Small intestine (tissue), 7 donors: Measurements from ENCODE around the gene ABLIM3. TPM values are rescaled to one million over a fixed set of nuclear protein-coding genes. Genes with fewer than 3 reads are reported as not detected.
A peak's percentile ranks its signal among the peaks of the same experiment; 100 is the strongest.

Source experiments
- DNase-seq, 2 donors: peaks; one replicate each; pipeline versions ENCODE4 v3.0.0 to v3.0.0-alpha.2; 2013
- FAIRE-seq: peaks from 2 replicates; lab custom pipeline; 2012; peaks lifted over from hg19 to GRCh38; lab: Jason Lieb, UNC
- H3K27ac ChIP-seq, 3 donors: one replicate each; pipeline ENCODE4 v1.5.1; 2013; ENCODE audit warnings: low read length in 2 of 3, mild to moderate bottlenecking in 2 of 3, control low read depth in 1 of 3, inconsistent platforms in 1 of 3, low read depth in 1 of 3, moderate library complexity in 1 of 3
- H3K27me3 ChIP-seq, 3 donors: one replicate each; pipeline ENCODE4 v1.6.1; 2013; ENCODE audit warnings: low read length in 3 of 3, inconsistent platforms in 1 of 3; ENCODE audit not compliant: control insufficient read depth in 3 of 3, insufficient read depth in 3 of 3
- H3K36me3 ChIP-seq, 3 donors: one replicate each; pipeline ENCODE4 v1.6.1; 2013; ENCODE audit warnings: low read length in 3 of 3, inconsistent platforms in 1 of 3, low read depth in 1 of 3, mild to moderate bottlenecking in 1 of 3, moderate library complexity in 1 of 3; ENCODE audit not compliant: control insufficient read depth in 3 of 3, insufficient read depth in 2 of 3
- H3K4me1 ChIP-seq, 3 donors: one replicate each; pipeline ENCODE4 v1.6.1; 2013; ENCODE audit warnings: low read length in 2 of 3, inconsistent platforms in 1 of 3, low read depth in 1 of 3, mild to moderate bottlenecking in 1 of 3, moderate library complexity in 1 of 3; ENCODE audit not compliant: control insufficient read depth in 3 of 3, insufficient read depth in 2 of 3
- H3K4me3 ChIP-seq, 3 donors: one replicate each; pipeline ENCODE4 v1.5.1; 2013; ENCODE audit warnings: low read length in 3 of 3, control low read depth in 1 of 3, inconsistent platforms in 1 of 3, low read depth in 1 of 3, mild to moderate bottlenecking in 1 of 3, moderate library complexity in 1 of 3
- H3K9me3 ChIP-seq, 2 donors: one replicate each; pipeline ENCODE4 v1.6.1; 2013; ENCODE audit warnings: low read depth in 1 of 2, low read length in 1 of 2; ENCODE audit not compliant: control insufficient read depth in 2 of 2, insufficient read depth in 1 of 2
- WGBS, 3 donors: extraction: QIAGEN DNeasy Blood & Tissue Kit; methylation state at CpG; one replicate each; pipeline ENCODE4 v1.1.7; 2013; 5-methylcytosine and 5-hydroxymethylcytosine counted together
- polyA plus RNA-seq, 4 donors: library from polyadenylated mRNA; stranded (reverse) in 3 of 4; unstranded in 1 of 4; fragments of 200-250 nt in 3 of 4; fragments of 120-200 nt in 1 of 4; gene quantifications; one replicate each; pipeline versions ENCODE4 v1.2.1 to v1.2.3, GENCODE V29; 2013
- donor health status: healthy with polysubstance abuse.
- donor health status: control.
- donor health status: control.
- donor health status: Bipolar disorder and iron deficiency.
- donor health status: healthy.

Gene ABLIM3
- polyA plus RNA-seq, 4 donors: 0.89 to 10.0 (median 5.3) TPM

DNA sequence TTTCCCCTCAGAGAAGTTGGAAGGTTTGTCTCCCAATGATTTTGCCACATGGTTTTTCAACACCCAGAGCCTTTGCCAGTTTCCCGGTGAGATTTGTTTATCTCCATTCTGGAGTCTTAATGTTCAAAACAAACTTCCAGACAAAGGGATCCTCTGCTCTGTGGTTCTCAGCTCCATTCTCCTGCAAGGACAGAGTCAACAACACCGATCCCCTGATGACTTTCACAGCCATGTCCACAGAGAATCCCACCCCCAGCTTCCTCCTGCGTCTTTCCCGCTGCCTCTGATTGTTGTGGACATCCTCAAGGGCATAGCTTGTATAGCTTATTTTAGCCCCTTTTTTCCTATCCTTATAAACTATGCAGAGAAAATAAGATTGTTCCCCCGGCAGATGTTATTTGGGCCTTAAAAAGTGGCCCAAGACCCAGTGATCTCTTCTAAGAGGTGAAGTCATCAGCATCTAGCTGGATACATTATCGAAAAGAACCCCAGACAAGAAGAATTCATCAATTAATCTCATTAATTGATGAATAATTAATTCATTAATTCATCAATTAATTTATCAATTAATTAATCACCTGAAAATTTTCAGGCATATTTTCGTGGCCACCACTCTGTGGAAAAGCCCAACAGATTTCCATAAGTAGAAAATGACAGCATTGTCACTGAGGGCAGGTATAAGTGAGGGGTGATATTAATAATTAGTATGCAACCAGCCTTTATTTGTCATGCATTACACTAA lies 2.9 kb upstream of the ABLIM3 start:
- WGBS, 3 donors: 54 to 72% (median 58%) methylated on average over 7 of the region's 7 CpGs
- peaks cover 0 to 4% (median 0%) of the 10 kb centered on the region in 3 donors for H3K4me1 ChIP-seq
- no peak for FAIRE-seq
- no peak overlapping the region for H3K27ac ChIP-seq
- no peak for DNase-seq
- no peak overlapping the region for H3K4me3 ChIP-seq
- H3K9me3 ChIP-seq: no peaks in the 10 kb centered on the region
- H3K27me3 ChIP-seq: peaks cover 0 to 36% (median 9%) of the 10 kb centered on the region in 3 donors
- no peaks in the 10 kb centered on the region for H3K36me3 ChIP-seq

DNA sequence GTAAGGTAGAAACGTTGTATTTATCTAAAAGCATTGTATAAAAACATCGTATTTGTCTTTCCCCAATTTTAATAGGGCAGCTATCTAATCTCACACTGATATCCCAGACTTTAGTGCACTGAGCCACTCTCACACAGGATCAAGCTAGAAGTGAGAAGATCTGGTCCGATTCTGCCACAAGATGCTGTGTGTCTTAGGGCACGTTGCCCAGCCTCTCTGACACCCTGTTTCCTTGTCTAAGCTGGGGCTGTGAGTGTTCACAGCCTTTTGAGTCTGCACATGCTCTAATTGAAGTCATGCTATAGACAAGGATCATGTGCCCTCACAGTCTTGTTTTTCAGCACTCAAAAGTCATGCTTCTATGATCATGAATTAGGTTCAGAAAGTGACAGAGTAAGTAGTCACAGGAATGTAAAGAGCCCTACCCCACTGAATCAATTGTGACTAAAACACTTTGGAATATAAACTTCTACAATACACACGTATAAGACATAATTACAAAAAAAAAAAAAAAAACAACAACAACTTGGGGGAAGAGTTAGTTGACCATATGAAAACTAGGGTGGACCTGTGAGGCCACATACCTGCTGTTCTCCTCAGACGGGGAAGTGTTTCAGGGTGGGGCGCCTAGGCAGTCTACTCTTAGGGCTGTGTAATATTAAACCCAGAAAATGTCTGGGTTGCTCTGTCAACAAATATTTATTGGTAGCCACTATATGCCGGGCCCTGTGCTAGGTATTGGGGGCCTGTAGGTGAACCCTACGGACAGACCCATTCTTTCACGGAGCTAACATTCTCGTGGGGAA lies 893 bp upstream of the ABLIM3 start:
- DNase-seq (no peak), FAIRE-seq (no peak)
- Histone ChIP-seq H3K27ac (no peak overlapping the region), H3K4me1 (peaks cover 0 to 4% (median 3%) of the 10 kb centered on the region in 3 donors), H3K4me3 (no peak overlapping the region), H3K27me3 (peaks cover 0 to 31% (median 9%) of the 10 kb centered on the region in 3 donors), H3K9me3 (no peaks in the 10 kb centered on the region), H3K36me3 (no peaks in the 10 kb centered on the region)
- 69 to 81% (median 70%) methylated on average over 11 of the region's 11 CpGs for WGBS, 3 donors

DNA sequence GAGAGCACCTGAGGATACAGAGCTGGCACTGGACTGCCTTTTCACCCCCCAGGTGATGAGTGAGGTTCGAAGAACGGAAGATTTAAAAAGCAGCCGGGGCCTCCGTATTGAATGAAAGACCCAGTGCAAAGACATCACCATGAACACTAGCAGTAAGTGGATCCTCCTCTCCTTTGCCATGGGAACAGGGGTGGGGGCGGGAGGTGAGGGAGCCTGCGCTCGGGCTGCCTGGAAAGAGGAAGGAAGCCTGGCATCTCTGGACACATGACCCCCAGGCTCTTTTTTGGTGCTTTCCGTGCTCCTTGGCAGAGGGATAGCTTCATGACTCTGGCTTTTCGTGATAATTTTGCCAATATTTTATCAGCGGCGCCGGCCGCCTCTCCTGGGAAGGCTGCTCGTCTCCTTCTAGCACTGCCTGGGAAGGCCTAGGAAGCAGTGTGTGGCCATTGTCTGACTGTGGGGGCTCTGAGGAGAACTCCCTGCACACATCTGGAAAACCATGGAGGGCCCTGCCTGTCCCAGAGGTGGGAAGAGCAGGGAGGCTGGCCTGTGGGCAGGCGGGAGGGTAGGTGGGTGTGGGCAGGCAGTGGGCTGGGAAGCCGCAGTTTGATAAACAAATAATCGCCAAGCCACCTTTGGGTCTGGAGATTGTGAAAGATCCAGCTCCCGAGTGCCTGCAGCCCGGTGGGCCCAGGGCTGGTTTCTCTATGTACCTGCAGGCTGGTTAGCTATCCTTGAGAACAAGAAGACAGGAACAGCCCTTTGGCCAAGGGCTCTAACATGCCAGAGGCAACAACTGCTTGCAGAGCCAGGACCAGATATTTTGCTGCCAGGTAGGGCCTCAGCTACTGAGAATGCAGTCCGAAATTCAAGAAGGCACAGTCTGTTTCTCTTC lies 911 bp downstream of the ABLIM3 start:
- Histone ChIP-seq H3K4me1 (peaks cover 0 to 4% (median 3%) of the 10 kb centered on the region in 3 donors), H3K27ac (peak overlapping the region in 2 of 3 donors; percentile 33 to 82), H3K4me3 (peak overlapping the region; percentile 41 to 58 (median 52)), H3K27me3 (peaks cover 0 to 22% (median 9%) of the 10 kb centered on the region in 3 donors), H3K9me3 (peaks cover 0 to 2% of the 10 kb centered on the region in 2 donors), H3K36me3 (no peaks in the 10 kb centered on the region)
- 38 to 43% (median 39%) methylated on average over 17 to 20 of the region's 20 CpGs for WGBS, 3 donors
- FAIRE-seq (no peak), DNase-seq (no peak)

DNA sequence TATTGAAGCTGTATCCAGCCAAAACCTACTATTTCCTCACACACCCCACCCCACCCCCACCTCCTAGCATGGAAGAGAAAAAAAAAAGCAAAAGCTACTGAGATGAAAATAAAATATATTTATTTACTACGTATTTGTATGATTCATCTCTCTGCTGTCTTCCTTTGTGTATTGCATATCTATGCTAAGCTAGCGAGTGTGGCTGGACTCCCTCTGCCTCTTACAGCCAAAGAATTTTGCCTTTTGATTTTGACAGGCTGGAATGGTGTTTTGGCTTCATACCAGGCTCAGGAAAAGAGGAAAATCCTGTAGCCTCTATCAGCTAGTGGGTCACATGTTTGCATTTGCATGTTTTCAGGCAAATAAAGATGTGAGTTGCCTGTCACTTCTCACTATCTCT lies 2.2 kb downstream of the ABLIM3 start:
- WGBS, 3 donors: 50 to 75% (median 73%) methylated on average over 2 of the region's 2 CpGs
- DNase-seq: no peak
- H3K4me3 ChIP-seq: no peak overlapping the region
- peaks cover 0 to 16% (median 9%) of the 10 kb centered on the region in 3 donors for H3K27me3 ChIP-seq
- peaks cover 0 to 2% of the 10 kb centered on the region in 2 donors for H3K9me3 ChIP-seq
- no peaks in the 10 kb centered on the region for H3K36me3 ChIP-seq
- no peak for FAIRE-seq
- no peak overlapping the region for H3K27ac ChIP-seq
- peaks cover 0 to 4% (median 3%) of the 10 kb centered on the region in 3 donors for H3K4me1 ChIP-seq

DNA sequence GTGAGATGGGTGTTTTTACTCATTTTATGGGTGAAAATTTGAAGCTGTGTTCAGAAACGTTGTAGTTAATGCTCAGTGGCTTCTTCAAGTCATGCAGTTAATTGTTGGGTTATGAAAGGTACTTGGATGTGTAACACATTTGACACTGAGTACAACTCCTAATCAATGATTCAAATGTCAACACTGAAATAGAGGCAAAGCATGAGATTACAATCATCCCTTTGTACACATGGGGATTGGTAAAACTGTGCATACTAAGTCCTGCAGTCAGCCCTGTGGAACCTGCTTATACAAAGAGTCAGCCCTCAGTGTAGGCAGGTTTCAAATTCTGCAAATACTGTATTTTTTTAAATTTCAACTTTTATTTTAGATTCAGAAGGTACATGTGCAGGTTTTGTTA lies 3.3 kb downstream of the ABLIM3 start:
- no peak for FAIRE-seq
- Histone ChIP-seq H3K4me1 (peaks cover 0 to 4% (median 3%) of the 10 kb centered on the region in 3 donors), H3K9me3 (peaks cover 0 to 2% of the 10 kb centered on the region in 2 donors), H3K27me3 (peaks cover 0 to 18% (median 9%) of the 10 kb centered on the region in 3 donors), H3K27ac (no peak overlapping the region), H3K4me3 (no peak overlapping the region), H3K36me3 (no peaks in the 10 kb centered on the region)
- WGBS, 3 donors: 8 to 37% (median 15%) methylated on average over 1 of the region's 1 CpG
- no peak for DNase-seq

DNA sequence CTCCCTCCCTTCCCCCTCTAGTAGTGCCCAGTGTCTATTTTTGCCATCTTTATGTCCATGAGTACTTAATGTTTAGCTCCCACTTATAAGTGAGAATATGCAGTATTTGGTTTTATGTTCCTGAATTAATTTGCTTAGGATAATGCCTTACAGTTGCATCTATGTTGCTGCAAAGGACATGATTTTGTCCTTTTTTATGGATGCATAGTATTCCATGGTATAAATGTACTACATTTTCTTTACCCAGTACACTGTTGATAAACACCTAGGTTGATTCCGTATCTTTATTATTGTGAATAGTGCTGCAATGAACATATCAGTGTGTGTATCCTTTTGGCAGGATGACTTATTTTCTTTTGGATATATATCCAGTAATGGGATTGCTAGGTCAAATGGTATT lies 3.8 kb downstream of the ABLIM3 start:
- H3K36me3 ChIP-seq: no peaks in the 10 kb centered on the region
- peaks cover 0 to 22% (median 11%) of the 10 kb centered on the region in 3 donors for H3K27me3 ChIP-seq
- peaks cover 0 to 4% (median 3%) of the 10 kb centered on the region in 3 donors for H3K4me1 ChIP-seq
- no peak for DNase-seq
- no peak overlapping the region for H3K27ac ChIP-seq
- no peak overlapping the region for H3K4me3 ChIP-seq
- 81 to 96% (median 94%) methylated on average over 1 of the region's 1 CpG for WGBS, 3 donors
- peaks cover 0 to 2% of the 10 kb centered on the region in 2 donors for H3K9me3 ChIP-seq
- FAIRE-seq: no peak

DNA sequence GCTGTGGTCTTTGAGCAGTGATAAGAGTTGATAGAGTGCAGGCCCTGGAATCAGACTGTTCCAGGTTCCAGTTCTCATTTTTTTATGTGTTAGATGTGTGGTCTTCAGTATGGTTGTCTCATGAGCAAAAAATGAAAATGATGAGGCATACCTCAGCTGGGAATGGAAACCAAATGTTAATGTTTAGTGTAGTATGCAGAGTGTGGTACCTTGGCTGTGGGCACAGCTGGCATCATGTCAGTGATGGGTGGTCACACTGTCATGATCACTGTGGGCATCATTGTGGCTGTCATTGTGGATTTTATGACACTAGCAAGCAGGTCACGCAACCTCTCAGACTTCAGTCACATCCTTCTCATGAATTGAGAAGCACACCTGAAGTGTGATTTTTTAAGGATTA lies 6.4 kb downstream of the ABLIM3 start:
- no peak for FAIRE-seq
- H3K4me1 ChIP-seq: peaks cover 0 to 3% (median 0%) of the 10 kb centered on the region in 3 donors
- DNase-seq: no peak
- WGBS, 3 donors: 90 to 93% (median 90%) methylated on average over 1 of the region's 1 CpG
- peaks cover 0 to 2% of the 10 kb centered on the region in 2 donors for H3K9me3 ChIP-seq
- no peak overlapping the region for H3K4me3 ChIP-seq
- H3K27me3 ChIP-seq: peaks cover 0 to 12% (median 2%) of the 10 kb centered on the region in 3 donors
- H3K27ac ChIP-seq: no peak overlapping the region
- no peaks in the 10 kb centered on the region for H3K36me3 ChIP-seq
